ENCODE results near the gene ATP6V1G1.
"Not testable (repeated sequence)": the region's sequence is repeated elsewhere in the genome, so short reads cannot be mapped to it uniquely, and the experiment has no call there.

ATP6V1G1 gene

GRCh38 chr9:114587345-114588202 lies at the start of gene ATP6V1G1:
ATP6V1G1 (plus strand) TSS chr9:114587769; CDS start chr9:114587839, 70 bp downstream.
- peak; percentile 98 for DNase-seq (ENCODE audit: low read depth)

GRCh38 chr9:114538241-114538640 lies 49.3 kb upstream of the ATP6V1G1 start:
- DNase-seq (ENCODE audit: low read depth), result no peak

GRCh38 chr9:114539701-114540380 lies 47.7 kb upstream of the ATP6V1G1 start:
- DNase-seq (ENCODE audit: low read depth), result no peak

- no peak for DNase-seq (ENCODE audit: low read depth)
Measured at GRCh38 chr9:114545055-114545454, 42.5 kb upstream of the ATP6V1G1 start.

- DNase-seq (ENCODE audit: low read depth), result no peak
Measured at GRCh38 chr9:114546851-114547250, 40.7 kb upstream of the ATP6V1G1 start.

- no peak for DNase-seq (ENCODE audit: low read depth)
Measured at GRCh38 chr9:114549697-114550330, 37.8 kb upstream of the ATP6V1G1 start.

DNA sequence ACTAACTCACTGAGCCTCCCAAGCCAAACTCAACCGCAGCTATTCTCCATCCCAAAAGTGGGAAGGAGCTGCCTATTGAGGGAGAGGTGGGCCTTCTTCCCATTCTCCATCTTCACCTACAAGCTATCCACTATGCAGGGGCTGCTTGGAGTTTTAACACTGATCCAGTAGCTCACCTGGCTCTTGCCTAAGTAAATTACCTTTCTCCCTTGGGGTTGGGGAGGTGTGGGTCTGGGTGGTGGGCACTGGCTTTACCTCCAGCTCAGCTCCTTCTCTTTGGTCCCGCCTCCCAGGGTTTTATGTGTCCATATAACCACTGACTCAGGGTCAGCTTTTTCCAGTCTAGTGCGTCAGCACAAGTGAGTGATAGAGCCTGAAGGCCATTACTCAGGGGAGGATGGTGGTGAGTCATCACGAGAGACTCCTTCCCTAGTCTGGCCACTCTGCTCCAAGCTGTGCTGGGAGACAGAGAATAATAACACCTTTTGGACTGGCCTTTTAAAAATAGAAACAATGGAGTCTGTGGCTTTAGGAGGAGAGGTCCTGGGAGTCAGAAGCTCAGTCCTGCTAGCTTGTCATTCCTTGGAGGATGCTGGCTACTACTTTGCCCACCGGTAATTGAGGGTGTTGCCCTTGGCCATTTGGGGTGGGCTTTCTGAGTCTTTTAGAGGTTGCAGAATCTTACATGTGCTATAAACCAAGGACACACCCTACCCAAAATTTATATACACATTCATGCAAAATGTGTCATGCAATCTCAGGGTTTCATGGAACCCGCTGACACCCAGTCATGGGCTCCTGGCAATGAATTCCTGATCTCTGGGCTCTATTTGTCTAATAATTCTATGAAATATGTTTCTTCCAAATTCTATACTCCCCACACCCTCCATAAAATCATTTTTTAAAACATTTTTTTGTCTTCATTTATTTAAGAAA lies 35.6 kb upstream of the ATP6V1G1 start:
- DNase-seq (ENCODE audit: low read depth), result no peak

- DNase-seq (ENCODE audit: low read depth), result no peak
Measured at GRCh38 chr9:114552706-114553105, 34.9 kb upstream of the ATP6V1G1 start.

DNA sequence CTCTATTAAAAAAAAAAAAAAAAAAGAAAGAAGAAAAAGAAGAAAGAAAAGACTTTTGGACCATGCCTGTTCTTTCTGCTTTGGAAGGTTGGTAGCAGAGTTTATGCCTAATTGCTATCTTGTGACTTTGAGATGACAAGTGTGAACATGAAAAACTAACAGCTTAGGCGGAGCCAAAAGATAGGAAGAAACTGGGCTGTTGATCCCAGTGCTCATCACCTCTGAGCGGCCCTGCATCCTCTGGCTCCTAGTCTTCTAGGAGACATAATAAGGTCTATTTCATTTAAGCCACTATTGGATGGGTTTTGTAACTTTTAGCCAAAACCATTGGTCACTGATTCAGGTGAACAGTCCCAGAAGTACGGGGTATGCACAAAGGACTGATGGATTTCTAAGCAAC lies 34.4 kb upstream of the ATP6V1G1 start:
- no peak for DNase-seq (ENCODE audit: low read depth)

DNA sequence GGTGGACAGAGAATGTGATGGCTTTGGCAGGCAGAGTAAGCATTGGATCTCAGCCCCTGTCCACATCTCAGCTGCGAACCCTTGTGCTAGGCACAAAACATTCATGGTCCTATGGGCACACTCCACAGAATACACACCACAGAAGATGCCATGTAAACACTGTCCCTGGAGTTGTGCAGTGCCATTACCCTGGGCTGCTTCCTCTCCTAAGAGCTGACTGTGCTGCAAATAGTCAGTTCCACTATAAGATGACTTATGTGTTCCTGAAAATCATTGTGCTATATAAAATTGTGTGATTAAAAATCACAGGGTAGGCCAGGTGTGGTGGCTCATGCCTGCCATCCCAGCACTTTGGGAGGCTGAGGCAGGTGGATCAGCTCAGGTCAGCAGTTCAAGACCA lies 31.9 kb upstream of the ATP6V1G1 start:
- no peak for DNase-seq (ENCODE audit: low read depth)

DNA sequence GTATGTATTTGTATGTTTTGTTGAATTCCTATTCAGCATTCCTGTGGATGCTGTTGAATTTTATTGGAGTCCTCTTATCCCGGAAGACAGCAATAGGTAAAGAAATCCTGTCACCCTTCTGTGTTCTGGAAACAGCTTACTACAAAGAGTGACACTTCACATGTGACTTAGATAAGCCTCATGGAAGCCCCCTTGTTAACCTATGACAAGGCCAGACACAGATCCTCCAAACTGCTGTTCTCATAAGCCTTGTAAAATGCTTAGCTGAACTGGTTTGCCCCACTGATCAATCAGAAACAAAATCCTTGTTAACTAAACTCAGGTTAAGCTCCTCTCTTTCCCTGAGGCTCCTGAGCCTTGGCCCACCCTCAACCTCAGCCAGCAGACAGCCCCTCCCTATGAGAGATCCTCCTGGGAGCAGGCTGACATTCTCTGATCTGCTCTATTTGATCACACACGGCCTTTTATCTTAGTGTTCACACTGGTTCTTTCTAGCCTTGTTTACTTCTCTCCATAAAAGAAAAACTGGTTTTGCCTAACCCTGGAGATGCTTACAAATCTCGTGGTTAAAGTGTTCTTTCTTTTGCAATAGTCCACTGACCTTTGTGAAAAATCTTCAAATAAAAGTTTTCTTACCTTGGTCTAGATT lies 29.4 kb upstream of the ATP6V1G1 start:
- DNase-seq (ENCODE audit: low read depth), result no peak

DNA sequence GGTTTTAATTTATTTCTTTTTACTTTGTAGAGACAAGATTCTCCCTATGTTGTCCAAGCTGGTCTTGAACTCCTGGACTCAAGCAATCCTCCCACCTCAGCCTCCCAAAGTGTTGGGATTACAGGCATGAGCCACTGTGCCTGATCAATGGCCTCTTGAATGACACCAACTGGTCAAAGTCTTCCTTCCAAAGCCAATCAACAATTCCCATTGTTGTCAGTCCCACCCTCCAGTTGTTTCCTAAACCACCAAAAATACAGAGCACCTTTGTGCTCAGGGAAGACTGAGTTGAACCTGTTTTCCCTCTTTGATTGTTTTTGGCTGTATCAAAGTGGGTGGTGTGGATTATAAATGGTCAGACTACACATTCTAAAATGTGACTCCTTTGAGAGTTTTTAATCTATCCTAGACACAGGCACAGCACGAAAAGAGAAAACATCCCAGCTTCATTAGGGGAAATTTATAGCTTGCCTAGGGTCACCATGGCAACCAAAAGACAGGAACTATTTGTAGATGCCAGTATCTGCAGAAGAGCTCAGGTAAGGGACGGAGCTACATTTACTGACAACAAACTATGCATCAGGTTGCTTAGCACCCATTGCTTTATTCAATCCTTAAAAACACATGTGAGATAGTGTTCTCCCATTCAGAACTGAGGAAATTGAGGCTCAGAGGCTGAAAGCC lies 27.6 kb upstream of the ATP6V1G1 start:
- no peak for DNase-seq (ENCODE audit: low read depth)

GRCh38 chr9:114560956-114561355 lies 26.6 kb upstream of the ATP6V1G1 start:
- DNase-seq (ENCODE audit: low read depth), result no peak

GRCh38 chr9:114561771-114562170 lies 25.8 kb upstream of the ATP6V1G1 start:
- no peak for DNase-seq (ENCODE audit: low read depth)

DNA sequence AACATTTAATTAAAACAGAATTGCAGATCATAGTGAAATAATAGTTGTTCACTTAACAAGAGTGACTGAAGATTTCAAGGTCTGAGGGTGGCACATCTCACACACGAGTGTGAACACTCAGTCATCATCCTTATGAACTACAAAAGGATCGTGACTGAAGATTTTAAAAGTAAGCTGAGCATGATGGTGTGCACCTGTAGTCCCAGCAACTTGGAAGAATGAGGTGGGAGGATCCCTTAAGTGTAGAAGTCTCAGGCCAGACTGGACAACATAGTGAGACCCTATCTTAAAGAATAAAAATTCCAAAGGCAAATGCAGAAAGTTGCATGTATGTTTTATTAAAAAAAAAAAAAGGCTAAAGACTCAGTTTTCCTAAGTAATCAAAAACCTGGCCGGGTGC lies 22.4 kb upstream of the ATP6V1G1 start:
- no peak for DNase-seq (ENCODE audit: low read depth)

- DNase-seq (ENCODE audit: low read depth), result no peak
Measured at GRCh38 chr9:114570742-114571141, 16.8 kb upstream of the ATP6V1G1 start.

- DNase-seq (ENCODE audit: low read depth), result no peak
Measured at GRCh38 chr9:114571391-114571790, 16.2 kb upstream of the ATP6V1G1 start.

GRCh38 chr9:114572199-114572598 lies 15.4 kb upstream of the ATP6V1G1 start:
- no peak for DNase-seq (ENCODE audit: low read depth)

DNA sequence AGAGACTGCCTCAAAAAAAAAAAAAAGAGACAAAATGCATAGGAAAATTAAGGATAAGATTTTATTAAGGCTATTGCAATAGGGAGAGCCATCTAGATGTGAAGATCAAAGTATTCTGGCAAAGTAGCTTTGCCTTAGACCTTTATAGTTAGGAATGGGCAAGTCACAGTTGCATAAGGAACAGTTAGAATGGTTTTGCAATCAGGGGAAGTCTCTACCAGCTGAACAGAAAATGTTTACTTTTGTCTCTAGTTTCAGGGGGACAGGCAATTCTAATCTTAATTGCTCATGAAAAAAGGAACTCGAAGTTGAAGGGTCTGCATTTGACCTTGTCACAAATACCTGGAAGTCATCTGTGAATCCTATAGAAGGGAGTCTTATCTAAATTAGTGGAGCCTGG lies 13.1 kb upstream of the ATP6V1G1 start:
- no peak for DNase-seq (ENCODE audit: low read depth)

DNA sequence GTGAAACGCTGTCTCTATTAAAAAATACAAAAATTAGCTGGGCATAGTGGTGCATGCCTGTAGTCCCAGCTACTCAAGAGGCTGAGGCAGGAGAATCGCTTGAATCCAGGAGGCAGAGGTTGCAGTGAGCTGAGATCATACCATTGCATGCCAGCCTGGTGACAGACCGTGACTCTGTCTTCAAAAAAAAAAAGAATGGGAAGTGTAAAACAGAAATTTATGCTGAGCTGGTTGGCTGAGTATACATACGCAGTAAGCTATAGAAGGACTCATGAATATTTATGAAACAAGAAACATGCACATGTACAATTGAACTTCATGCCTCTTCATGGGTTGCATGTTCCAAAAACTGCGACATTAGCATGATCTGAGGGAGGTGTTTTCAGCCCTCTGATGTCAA lies 10.8 kb upstream of the ATP6V1G1 start:
- not testable (repeated sequence) for DNase-seq (ENCODE audit: low read depth)

- not testable (repeated sequence) for DNase-seq (ENCODE audit: low read depth)
Measured at GRCh38 chr9:114578134-114578533, 9.4 kb upstream of the ATP6V1G1 start.
